Upper lobe of right lung (tissue), 1 donor: ENCODE results near the gene TRUB2. TPM values are rescaled to one million over a fixed set of nuclear protein-coding genes. Genes with fewer than 3 reads are reported as not detected.
"Not testable (repeated sequence)": the region's sequence is repeated elsewhere in the genome, so short reads cannot be mapped to it uniquely, and the experiment has no call there.

Source experiments
- ATAC-seq: fragments of 200-7000 bp; cut with Tn5 transposase; one replicate; pipeline ENCODE4 v1.9.1; 2020; ENCODE audit warnings: mild to moderate bottlenecking, moderate library complexity
- DNase-seq: peaks from one replicate; pipeline ENCODE4 v3.0.0-alpha.2; 2020
- H3K27ac ChIP-seq: fragments of 200-600 bp; one replicate; pipeline ENCODE4 v1.8.0; 2022
- H3K27me3 ChIP-seq: fragments of 200-600 bp; one replicate; pipeline ENCODE4 v1.8.0; 2022; ENCODE audit warnings: mild to moderate bottlenecking
- H3K36me3 ChIP-seq: fragments of 200-600 bp; one replicate; pipeline ENCODE4 v1.8.0; 2022
- H3K4me1 ChIP-seq: fragments of 200-600 bp; one replicate; pipeline ENCODE4 v1.8.0; 2022
- H3K4me3 ChIP-seq: fragments of 200-600 bp; one replicate; pipeline ENCODE4 v1.8.0; 2022; ENCODE audit warnings: mild to moderate bottlenecking
- H3K9me3 ChIP-seq: fragments of 200-600 bp; one replicate; pipeline ENCODE4 v1.8.0; 2022
- intact Hi-C: fragments of 100-400 bp; cut with DNase I; formaldehyde crosslinking; loops from one replicate; pipeline ENCODE4 v1.11.0; 2022
- total RNA-seq: library from RNA; stranded (reverse); fragmentation: NEBNext Ultra II Directional; extraction: Animal tissue kit (Norgen Biotek cat#: 25700); gene quantifications from one replicate; pipeline ENCODE4 v1.2.1, GENCODE V29; 2021
- TF ChIP-seq, protein P1 (sequence below): fragments of 200-600 bp; IDR thresholded peaks from one replicate; pipeline ENCODE4 v1.8.0; 2022; ENCODE audit warnings: antibody characterized with exemption
- donor health status: DM: no; HTN: yes; CAD: no; lungs with severe emphysema.

The TRUB2 gene
- total RNA-seq, 1 donor from 2014 or later: 19.1 TPM

- TF ChIP-seq, protein P1, sequence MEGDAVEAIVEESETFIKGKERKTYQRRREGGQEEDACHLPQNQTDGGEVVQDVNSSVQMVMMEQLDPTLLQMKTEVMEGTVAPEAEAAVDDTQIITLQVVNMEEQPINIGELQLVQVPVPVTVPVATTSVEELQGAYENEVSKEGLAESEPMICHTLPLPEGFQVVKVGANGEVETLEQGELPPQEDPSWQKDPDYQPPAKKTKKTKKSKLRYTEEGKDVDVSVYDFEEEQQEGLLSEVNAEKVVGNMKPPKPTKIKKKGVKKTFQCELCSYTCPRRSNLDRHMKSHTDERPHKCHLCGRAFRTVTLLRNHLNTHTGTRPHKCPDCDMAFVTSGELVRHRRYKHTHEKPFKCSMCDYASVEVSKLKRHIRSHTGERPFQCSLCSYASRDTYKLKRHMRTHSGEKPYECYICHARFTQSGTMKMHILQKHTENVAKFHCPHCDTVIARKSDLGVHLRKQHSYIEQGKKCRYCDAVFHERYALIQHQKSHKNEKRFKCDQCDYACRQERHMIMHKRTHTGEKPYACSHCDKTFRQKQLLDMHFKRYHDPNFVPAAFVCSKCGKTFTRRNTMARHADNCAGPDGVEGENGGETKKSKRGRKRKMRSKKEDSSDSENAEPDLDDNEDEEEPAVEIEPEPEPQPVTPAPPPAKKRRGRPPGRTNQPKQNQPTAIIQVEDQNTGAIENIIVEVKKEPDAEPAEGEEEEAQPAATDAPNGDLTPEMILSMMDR: no peak
- intact Hi-C loops: loop anchor here (10.0 kb wide), 1 partner anchor 45 kb away; no protein-coding TSS in a partner anchor
- Histone ChIP-seq H3K4me1 (peaks cover 4% of the 10 kb centered on the region), H3K4me3 (peak within 1 kb of the TSS; percentile 91), H3K27ac (peak within 1 kb of the TSS; percentile 76), H3K27me3 (no peaks in the 10 kb centered on the region), H3K9me3 (no peaks in the 10 kb centered on the region), H3K36me3 (peaks cover 23% of the 10 kb centered on the region)
- DNase-seq: peak; percentile 93
- peak; percentile 95 for ATAC-seq
Measured at GRCh38 chr9:128339761-128340690, 17.8 kb upstream of the TRUB2 start, which contains the start of gene SLC27A4. SLC27A4 (plus strand) TSS chr9:128340527; CDS start chr9:128343133, 2,606 bp downstream.

DNA sequence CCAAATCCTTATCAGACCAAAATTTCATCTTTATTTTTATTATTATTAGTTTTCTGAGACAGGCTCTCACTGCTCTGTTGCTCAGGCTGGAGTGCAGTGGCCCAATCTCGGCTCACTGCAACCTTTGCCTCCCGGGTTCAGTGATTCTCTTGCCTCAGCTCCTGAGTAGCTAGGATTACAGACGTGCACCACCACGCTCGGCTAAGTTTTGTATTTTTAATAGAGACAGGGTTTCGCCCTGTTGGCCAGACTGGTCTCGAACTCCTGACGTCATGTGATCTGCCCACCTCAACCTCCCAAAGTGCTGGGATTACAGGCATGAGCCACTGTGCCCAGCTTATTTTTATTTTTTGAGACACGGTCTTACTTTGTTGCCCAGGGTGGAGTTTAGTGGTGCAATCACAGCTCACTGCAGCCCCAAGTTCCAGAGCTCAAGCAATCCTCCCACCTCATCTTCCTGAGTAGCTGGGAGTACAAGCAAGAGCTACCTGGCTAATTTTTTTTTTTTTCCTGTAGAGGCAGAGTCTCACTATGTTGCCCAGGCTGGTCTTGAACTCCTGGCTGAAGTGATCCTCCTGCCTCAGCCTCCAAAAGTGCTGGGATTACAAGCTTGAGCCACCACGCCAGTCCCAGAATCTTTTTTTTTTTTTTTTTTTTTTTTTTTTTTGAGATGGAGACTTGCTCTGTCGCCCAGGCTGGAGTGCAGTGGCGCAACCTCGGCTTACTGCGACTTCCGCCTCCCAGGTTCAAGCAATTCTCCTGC is 16.8 kb upstream of the TRUB2 start:
- H3K9me3 ChIP-seq, H3K27me3 ChIP-seq, H3K27ac ChIP-seq, H3K4me3 ChIP-seq, intact Hi-C loops, DNase-seq, ATAC-seq, H3K4me1 ChIP-seq: not testable (repeated sequence)
- H3K36me3 ChIP-seq: peaks cover 14% of the 10 kb centered on the region

GRCh38 chr9:128337936-128338335 is 15.7 kb upstream of the TRUB2 start:
- no peak overlapping the region for H3K4me3 ChIP-seq
- H3K4me1 ChIP-seq: peaks cover 4% of the 10 kb centered on the region
- intact Hi-C loops: no loop called here
- peaks cover 14% of the 10 kb centered on the region for H3K36me3 ChIP-seq
- H3K27ac ChIP-seq: no peak overlapping the region
- TF ChIP-seq, protein P1: no peak
- no peak for DNase-seq
- no peak for ATAC-seq
- H3K9me3 ChIP-seq: no peaks in the 10 kb centered on the region
- no peaks in the 10 kb centered on the region for H3K27me3 ChIP-seq

DNA sequence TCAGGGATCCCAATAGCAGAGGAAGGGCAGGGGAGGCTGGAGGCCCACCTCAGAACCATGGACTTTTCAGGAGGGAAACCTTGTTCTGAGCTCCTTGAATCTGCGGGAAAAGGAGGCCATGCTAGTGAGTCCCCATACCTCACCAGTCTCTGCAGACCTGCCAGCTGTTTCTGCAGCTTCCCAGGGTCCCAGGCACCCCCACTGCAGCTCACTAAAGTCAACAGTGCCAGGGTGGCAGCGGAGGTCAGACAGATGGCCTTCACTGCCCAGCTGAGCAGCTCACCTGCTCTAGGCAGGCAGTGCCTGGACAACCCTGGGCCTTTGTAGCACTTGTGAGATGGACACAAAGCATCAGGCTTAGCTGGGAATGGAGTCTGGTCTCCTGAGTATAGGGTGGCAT is 13.7 kb upstream of the TRUB2 start:
- Histone ChIP-seq H3K27ac (no peak overlapping the region), H3K4me1 (peaks cover 2% of the 10 kb centered on the region), H3K27me3 (no peaks in the 10 kb centered on the region), H3K9me3 (no peaks in the 10 kb centered on the region), H3K4me3 (no peak overlapping the region), H3K36me3 (peaks cover 19% of the 10 kb centered on the region)
- intact Hi-C loops: no loop called here
- TF ChIP-seq, protein P1: no peak
- no peak for ATAC-seq
- DNase-seq: no peak

- no peak overlapping the region for H3K4me3 ChIP-seq
- DNase-seq: no peak
- intact Hi-C loops: no loop called here
- H3K27me3 ChIP-seq: no peaks in the 10 kb centered on the region
- ATAC-seq: no peak
- H3K4me1 ChIP-seq: no peaks in the 10 kb centered on the region
- no peaks in the 10 kb centered on the region for H3K9me3 ChIP-seq
- H3K27ac ChIP-seq: no peak overlapping the region
- H3K36me3 ChIP-seq: peaks cover 19% of the 10 kb centered on the region
- TF ChIP-seq, protein P1: no peak
Measured at GRCh38 chr9:128335161-128335560, 12.9 kb upstream of the TRUB2 start.

DNA sequence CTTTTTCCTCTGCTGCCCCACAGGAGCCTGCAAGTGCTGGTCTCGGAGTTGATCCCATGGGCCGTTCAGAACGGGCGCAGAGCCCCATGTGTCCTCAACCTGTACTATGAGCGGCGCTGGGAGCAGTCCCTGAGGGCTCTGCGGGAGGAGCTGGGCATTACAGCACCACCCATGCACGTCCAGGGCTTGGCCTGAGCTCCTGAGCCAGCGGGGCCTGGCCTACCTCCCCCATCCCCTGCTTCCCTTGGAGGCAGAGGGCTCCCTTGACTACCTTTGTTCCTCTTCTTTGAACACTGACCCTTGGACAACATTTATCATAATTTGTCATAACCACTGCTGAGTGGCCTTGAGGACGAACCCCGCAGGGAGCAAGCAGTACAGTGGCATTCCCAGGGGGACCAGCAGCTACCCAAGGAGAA is 11.2 kb upstream of the TRUB2 start:
- intact Hi-C loops: no loop called here
- Histone ChIP-seq H3K36me3 (peaks cover 21% of the 10 kb centered on the region), H3K4me1 (no peaks in the 10 kb centered on the region), H3K9me3 (no peaks in the 10 kb centered on the region), H3K4me3 (no peak overlapping the region), H3K27me3 (no peaks in the 10 kb centered on the region), H3K27ac (no peak overlapping the region)
- ATAC-seq: no peak
- DNase-seq: no peak
- TF ChIP-seq, protein P1: no peak
